NAMALWA (cell line): ENCODE measurements around the gene NOS1AP.
A peak's percentile ranks its signal among the peaks of the same experiment; 100 is the strongest.
"Not testable (repeated sequence)": the region's sequence is repeated elsewhere in the genome, so short reads cannot be mapped to it uniquely, and the experiment has no call there.

Experiments
- DNase-seq: peaks from one replicate; pipeline ENCODE4 v3.0.0-alpha.2; 2015; ENCODE audit warnings: low spot score

Gene NOS1AP

GRCh38 chr1:162336621-162337285 lies 267.3 kb downstream of the NOS1AP start:
- no peak for DNase-seq

DNA sequence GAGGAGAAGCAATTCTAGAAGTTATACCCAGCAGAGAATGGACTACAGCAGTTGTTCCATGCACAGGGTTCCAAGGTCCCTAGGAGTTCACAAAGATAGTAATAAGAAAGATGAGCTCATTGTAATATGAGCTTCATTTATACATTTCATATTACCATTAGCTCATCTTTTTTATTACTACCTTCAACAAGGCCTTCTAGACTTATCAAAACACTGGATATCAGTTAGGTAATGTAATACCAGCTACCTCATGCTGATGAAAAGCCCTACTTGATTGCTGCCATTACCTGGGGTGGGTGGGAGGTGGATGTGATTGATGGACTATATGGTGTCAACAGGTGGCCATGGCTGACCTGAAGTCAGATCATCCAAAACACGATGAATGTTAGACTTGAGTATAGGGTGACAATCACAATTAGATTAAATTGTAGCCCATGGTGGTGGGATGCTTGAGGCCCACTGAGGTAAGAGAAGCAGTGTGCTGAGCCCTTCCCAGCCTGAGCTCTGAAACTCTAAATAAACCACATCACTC lies 273.0 kb downstream of the NOS1AP start:
- DNase-seq = no peak

- DNase-seq = no peak
Observed at GRCh38 chr1:162343470-162343869, 274.0 kb downstream of the NOS1AP start.

DNA sequence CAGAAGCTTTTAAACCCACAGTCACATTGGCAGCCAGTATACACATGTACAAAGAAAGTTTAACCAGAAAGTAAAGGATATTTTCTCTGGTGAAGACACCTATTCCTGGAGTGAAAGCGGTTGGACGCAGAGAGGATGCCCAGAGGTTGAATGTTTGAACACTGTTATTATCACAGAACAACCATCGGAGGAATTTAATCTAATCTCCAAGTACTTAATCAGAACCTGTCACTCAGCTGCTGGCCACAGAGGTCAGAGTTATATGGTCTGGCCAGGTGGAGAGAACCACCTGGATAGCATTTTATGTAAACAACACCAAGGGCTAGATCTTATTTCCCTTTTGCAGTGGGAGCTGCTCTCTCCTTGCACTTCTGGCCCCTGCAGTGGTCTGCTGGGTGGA lies 277.8 kb downstream of the NOS1AP start:
- no peak for DNase-seq

- DNase-seq = no peak
Observed at GRCh38 chr1:162349635-162350330, 280.3 kb downstream of the NOS1AP start.

DNA sequence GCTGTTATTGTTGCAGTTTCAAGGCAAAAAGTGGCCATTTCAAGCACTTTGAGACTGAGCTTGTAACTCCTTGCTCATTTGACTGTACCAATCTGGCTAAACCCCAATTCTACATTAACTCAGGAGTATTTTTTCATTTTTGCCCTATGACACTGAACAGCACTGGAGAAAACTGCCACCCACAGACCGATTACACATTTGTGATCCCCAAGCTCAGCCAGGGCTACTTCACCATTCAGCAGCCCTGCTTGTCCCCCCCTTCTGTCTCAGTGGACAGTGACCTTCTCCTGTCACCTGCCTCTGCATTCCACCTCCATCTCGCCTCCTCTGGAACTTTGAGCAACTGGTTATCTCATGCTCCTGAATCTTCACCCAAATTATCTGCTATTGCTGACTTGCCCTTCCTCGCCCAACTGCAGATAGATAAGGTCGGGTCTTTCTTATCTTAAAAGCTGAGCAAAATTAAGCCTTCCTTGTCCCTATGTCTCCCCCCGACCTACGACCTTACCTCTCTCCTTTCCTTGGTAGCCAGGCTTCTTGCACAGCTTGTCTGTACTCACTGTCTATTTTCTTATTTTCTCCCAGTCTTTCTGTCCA lies 281.9 kb downstream of the NOS1AP start:
- DNase-seq = no peak

- not testable (repeated sequence) for DNase-seq
Observed at GRCh38 chr1:162351874-162352273, 282.4 kb downstream of the NOS1AP start.

GRCh38 chr1:162353078-162353477 lies 283.6 kb downstream of the NOS1AP start:
- no peak for DNase-seq

GRCh38 chr1:162353702-162354101 lies 284.2 kb downstream of the NOS1AP start:
- DNase-seq = no peak

DNA sequence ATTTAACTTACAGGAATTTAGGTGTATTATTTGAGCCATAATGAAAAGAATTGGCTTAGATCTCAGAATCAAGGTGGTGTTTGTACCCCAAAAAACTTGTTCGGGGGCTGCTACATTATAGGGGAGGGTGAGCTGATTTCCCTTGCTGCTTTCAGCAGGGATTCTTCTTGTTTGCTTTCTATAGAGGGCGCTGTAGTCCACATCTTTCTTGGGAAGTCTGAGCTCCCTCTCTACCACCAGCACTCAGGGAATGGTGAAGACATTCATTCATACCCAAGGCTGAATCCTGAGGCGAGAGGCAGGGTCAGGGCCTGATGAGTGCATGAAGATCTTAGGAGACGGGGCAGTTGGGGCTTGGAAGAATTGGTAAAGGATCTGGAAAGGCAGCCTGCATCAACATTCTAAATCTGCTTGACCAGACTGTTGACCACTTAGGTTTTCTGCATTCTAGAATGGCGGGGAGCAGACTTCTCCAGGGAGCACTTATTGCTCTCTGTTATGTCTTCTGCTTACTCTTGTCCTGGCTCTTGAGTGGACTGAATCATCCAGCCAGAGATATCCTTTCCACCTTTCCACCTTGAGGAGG lies 288.3 kb downstream of the NOS1AP start:
- DNase-seq = peak; percentile 58

- no peak for DNase-seq
Observed at GRCh38 chr1:162358928-162359327, 289.4 kb downstream of the NOS1AP start.

- DNase-seq = no peak
Observed at GRCh38 chr1:162359523-162360236, 290.2 kb downstream of the NOS1AP start.

GRCh38 chr1:162360237-162360873 lies 290.9 kb downstream of the NOS1AP start:
- no peak for DNase-seq

DNA sequence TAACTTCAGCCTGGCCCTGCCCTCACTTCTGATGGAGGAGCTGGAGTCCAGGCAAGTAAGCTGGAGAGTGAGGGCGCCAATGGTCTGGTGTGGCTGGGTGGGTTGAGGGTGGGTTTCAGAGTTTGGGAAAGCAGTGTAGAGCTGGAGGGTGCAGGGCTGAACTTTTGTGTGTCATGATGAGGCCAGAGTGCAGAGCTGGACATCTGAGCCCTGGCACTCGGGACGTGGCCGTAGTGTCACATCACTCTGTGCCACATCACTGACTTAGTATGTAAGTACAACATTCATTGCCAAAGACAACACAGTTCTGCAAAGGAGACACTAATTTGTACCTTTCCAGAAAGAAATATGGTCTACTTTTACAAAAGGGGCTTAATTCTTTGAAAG lies 291.4 kb downstream of the NOS1AP start:
- DNase-seq = no peak

DNA sequence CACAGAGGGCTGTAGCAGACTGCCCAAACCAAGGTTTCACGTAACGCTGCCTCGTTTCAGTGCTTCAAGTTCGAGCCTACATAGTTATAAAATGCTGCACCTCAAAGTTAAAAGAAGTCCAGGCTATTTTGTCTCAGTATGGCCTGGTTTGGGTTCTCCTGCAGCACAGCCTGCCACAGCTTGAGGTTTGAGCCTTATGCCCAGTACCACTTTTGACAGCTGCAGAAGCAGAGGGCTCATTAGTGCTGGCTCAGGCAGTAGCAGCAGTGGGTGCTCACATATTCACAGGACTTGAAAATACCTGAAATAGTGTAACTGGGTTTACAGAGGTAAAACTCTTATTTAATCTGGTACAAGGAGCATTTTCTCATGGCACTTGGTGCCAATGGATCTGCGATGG lies 291.9 kb downstream of the NOS1AP start:
- no peak for DNase-seq

GRCh38 chr1:162363823-162364222 lies 294.3 kb downstream of the NOS1AP start:
- DNase-seq = no peak

DNA sequence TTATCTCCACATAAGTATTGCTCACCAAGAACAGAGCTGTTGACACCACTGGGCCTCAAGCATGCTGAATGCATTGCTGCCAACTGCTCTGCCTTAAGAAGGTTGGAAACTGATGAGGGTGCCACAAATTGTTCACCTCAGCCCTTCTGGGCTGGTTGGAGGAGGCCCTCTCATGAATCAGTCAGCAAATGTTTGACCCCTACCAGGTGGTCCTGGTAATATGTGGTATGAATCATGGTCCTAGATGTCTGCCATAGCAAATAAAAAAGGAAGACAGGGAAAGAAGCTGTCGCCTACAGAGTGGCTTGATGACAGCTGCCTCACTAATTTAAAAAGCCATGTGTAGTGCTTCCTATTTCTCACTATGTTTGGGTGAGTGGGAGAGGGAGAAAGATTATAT lies 295.0 kb downstream of the NOS1AP start:
- DNase-seq = no peak

DNA sequence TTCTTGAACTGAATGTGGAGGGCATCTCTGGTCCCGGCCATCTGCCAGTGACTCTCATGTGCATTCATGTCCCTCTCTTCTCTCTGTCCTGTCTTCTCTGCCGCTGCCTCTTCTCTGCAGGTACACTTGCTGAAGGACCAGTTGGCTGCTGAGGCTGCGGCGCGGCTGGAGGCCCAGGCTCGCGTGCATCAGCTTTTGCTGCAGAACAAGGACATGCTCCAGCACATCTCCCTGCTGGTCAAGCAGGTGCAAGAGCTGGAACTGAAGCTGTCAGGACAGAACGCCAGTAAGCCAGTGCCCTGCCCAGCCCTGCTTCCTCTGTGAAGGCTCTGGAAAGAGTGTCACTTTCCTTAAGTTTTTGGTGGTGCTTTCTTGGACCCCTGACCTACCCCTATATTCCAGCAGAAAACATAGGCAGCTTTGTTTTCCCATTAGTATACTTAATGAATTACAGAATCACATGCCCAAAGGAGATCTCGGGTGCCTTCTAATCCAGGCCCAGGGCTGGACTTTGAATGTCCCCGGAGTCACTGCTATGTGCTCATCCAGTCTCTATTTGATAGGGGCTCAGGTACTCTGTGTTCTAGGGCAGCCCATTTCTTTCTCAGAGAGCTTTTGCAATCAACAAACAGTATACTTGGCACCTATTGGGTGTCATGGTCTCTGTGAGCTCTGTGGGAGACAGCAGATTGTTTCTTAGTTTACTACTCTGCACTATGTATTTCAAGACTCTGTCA lies 296.0 kb downstream of the NOS1AP start:
- DNase-seq = no peak

DNA sequence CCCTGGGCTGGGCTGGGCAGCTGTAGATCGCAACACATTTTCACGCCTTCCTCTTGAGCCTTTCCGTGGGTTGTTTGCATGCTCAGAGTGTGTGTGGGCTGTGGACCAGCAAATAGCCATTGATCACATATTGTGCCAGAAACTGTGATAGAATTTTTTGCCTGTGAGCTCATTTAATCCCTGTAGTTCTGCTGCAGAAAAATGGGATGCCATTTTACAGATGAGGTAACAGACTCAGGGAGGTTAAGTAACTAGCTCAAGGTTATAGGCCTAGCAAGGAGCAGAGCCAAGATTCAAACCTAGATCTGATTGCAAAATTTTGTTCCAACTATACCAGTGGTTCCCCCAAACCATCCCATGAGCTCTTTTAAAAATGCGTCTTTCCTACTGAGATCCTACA lies 296.7 kb downstream of the NOS1AP start:
- DNase-seq = no peak

GRCh38 chr1:162366671-162367070 lies 297.2 kb downstream of the NOS1AP start:
- no peak for DNase-seq

- no peak for DNase-seq
Observed at GRCh38 chr1:162367073-162367472, 297.6 kb downstream of the NOS1AP start.
